Upper lobe of left lung (tissue), 4 donors: ENCODE results near the gene AMFR.

Experiments used
- CTCF ChIP-seq, 6 experiments: fragments of 450-650 bp in 4 of 6; fragments of 200-600 bp in 2 of 6; sonication (generic) in 2 of 6; IDR thresholded peaks; one replicate each; pipeline ENCODE4 v1.5.1; 2016 to 2019; ENCODE audit warnings: antibody characterized with exemption in 6 of 6
- EP300 ChIP-seq, 4 donors: sonication (generic); formaldehyde crosslinking; IDR thresholded peaks; one replicate each; pipeline ENCODE4 v1.5.1; 2017; ENCODE audit warnings: antibody characterized with exemption in 4 of 4, control low read depth in 2 of 4
- POLR2A ChIP-seq, 4 donors: fragments of 450-650 bp; IDR thresholded peaks; one replicate each; pipeline ENCODE4 v1.5.1; 2016 to 2017; ENCODE audit warnings: antibody characterized with exemption in 4 of 4, mild to moderate bottlenecking in 2 of 4
- POLR2AphosphoS5 ChIP-seq, 2 donors: sonication (generic); formaldehyde crosslinking; IDR thresholded peaks; one replicate each; pipeline ENCODE4 v1.5.1; 2017; ENCODE audit warnings: antibody characterized with exemption in 2 of 2

GRCh38 chr16:56462064-56462796 is 36.9 kb upstream of the AMFR start:
- no peak for TF ChIP-seq CTCF (IDR thresholded peaks at IDR 0.05)
- TF ChIP-seq POLR2AphosphoS5 (IDR thresholded peaks at IDR 0.05) = no peak
- TF ChIP-seq POLR2A (IDR thresholded peaks at IDR 0.05) = no peak
- no peak for TF ChIP-seq EP300 (IDR thresholded peaks at IDR 0.05)
